ENCODE data around the gene GALNT13. TPM values are rescaled to one million over a fixed set of nuclear protein-coding genes. Genes with fewer than 3 reads are reported as not detected.

The GALNT13 gene
- total RNA-seq, 1 experiment from 2014 or later = not detected

GRCh38 chr2:154375579-154375931, 503.8 kb downstream of the GALNT13 start:
- peak; percentile 8 for DNase-seq
- no peaks in the 10 kb centered on the region for H3K4me1 Mint-ChIP-seq (ENCODE audit: low read depth, unreplicated experiment)
- peak; percentile 49 for TF ChIP-seq CTCF (IDR thresholded peaks at IDR 0.05; ENCODE audit: unreplicated experiment)
- peaks cover 3% of the 10 kb centered on the region for H3K9me3 Mint-ChIP-seq (ENCODE audit: low read depth, unreplicated experiment)
- H3K27ac Mint-ChIP-seq (ENCODE audit: unreplicated experiment) = no peak overlapping the region
- BruUV-seq (replicated peaks) = no TSS peak
- CTCF ChIA-PET = interaction anchor here (1.1 to 1.5 kb wide), 2 partner anchors 588 to 605 kb away, joined by 3 read pairs; no protein-coding TSS in a partner anchor
- no peaks in the 10 kb centered on the region for H3K27me3 Mint-ChIP-seq (ENCODE audit: unreplicated experiment)
- H3K4me3 Mint-ChIP-seq (ENCODE audit: low read depth, unreplicated experiment) = peak overlapping the region; percentile 51
- H3K36me3 Mint-ChIP-seq (ENCODE audit: insufficient read depth, unreplicated experiment) = no peaks in the 10 kb centered on the region
- intact Hi-C loops (cut with micrococcal nuclease; ENCODE audit: unreplicated experiment) = loop anchor here (1.0 to 10.0 kb wide), 7 partner anchors 391 to 1631 kb away; no protein-coding TSS in a partner anchor

GRCh38 chr2:154381931-154382794, 510.4 kb downstream of the GALNT13 start:
- Mint-ChIP-seq H3K4me1 (ENCODE audit: low read depth, unreplicated experiment) (no peaks in the 10 kb centered on the region), H3K9me3 (ENCODE audit: low read depth, unreplicated experiment) (no peaks in the 10 kb centered on the region), H3K36me3 (ENCODE audit: insufficient read depth, unreplicated experiment) (no peaks in the 10 kb centered on the region), H3K4me3 (ENCODE audit: low read depth, unreplicated experiment) (no peak overlapping the region), H3K27ac (ENCODE audit: unreplicated experiment) (no peak overlapping the region), H3K27me3 (ENCODE audit: unreplicated experiment) (no peaks in the 10 kb centered on the region)
- DNase-seq = no peak
- TF ChIP-seq CTCF (IDR thresholded peaks at IDR 0.05; ENCODE audit: unreplicated experiment) = no peak
- CTCF ChIA-PET = no interaction called here
- BruUV-seq (replicated peaks) = no TSS peak
- intact Hi-C loops (cut with micrococcal nuclease; ENCODE audit: unreplicated experiment) = no loop called here

- CTCF ChIA-PET = no interaction called here
- intact Hi-C loops (cut with micrococcal nuclease; ENCODE audit: unreplicated experiment) = no loop called here
- Mint-ChIP-seq H3K9me3 (ENCODE audit: low read depth, unreplicated experiment) (peaks cover 2% of the 10 kb centered on the region), H3K4me3 (ENCODE audit: low read depth, unreplicated experiment) (no peak overlapping the region), H3K27me3 (ENCODE audit: unreplicated experiment) (no peaks in the 10 kb centered on the region), H3K4me1 (ENCODE audit: low read depth, unreplicated experiment) (no peaks in the 10 kb centered on the region), H3K27ac (ENCODE audit: unreplicated experiment) (no peak overlapping the region), H3K36me3 (ENCODE audit: insufficient read depth, unreplicated experiment) (no peaks in the 10 kb centered on the region)
- DNase-seq = no peak
- BruUV-seq (replicated peaks) = no TSS peak
- no peak for TF ChIP-seq CTCF (IDR thresholded peaks at IDR 0.05; ENCODE audit: unreplicated experiment)
Observed at GRCh38 chr2:154386186-154386585, 514.5 kb downstream of the GALNT13 start.

- H3K4me1 Mint-ChIP-seq (ENCODE audit: low read depth, unreplicated experiment) = no peaks in the 10 kb centered on the region
- CTCF ChIA-PET = no interaction called here
- intact Hi-C loops (cut with micrococcal nuclease; ENCODE audit: unreplicated experiment) = no loop called here
- no peak for DNase-seq
- H3K27ac Mint-ChIP-seq (ENCODE audit: unreplicated experiment) = no peak overlapping the region
- peaks cover 8% of the 10 kb centered on the region for H3K9me3 Mint-ChIP-seq (ENCODE audit: low read depth, unreplicated experiment)
- no peaks in the 10 kb centered on the region for H3K36me3 Mint-ChIP-seq (ENCODE audit: insufficient read depth, unreplicated experiment)
- no peak overlapping the region for H3K4me3 Mint-ChIP-seq (ENCODE audit: low read depth, unreplicated experiment)
- TF ChIP-seq CTCF (IDR thresholded peaks at IDR 0.05; ENCODE audit: unreplicated experiment) = no peak
- BruUV-seq (replicated peaks) = no TSS peak
- no peaks in the 10 kb centered on the region for H3K27me3 Mint-ChIP-seq (ENCODE audit: unreplicated experiment)
Observed at GRCh38 chr2:154391051-154391450, 519.3 kb downstream of the GALNT13 start.
